ENCODE measurements around the gene PRR3.

The PRR3 gene

DNA sequence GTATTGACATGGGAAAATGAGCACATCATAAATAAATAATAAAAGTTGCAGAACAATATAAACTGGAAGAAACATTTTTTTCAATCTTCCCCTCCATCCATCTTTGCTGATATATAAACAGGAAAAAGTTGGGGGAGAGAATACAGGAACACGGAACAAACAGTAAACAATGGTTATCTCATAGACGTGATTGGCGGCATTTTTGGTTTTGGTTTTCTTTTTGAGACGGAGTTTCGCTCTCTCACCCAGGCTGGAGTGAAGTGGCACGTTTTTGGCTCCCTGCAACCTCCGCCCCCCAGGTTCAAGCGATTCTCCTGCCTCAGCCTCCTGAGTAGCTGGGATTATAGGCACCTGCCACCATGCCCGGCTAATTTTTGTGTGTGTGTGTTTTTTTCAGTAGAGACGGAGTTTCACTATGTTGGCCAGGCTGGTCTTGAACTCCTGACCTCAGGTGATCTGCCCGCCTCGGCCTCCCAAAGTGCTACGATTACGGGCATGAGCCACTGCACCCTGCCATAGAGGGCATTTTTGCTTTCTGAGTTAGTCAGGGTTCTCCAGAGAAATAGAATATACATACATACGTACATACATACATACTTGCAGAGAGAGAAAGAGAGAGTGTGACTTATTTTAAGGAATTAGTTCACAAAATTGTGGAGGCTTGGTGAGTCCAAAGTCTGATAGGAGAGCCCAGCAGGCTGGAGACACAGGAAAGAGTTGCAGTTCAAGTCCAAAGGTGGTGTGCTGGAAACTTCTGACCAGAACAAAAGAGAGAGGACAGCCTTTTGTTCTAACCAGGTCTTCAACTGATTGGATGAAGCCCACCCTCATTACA, 23.4 kb upstream of the PRR3 start:
- no peak overlapping the region for H3K4me3 ChIP-seq (ENCODE audit: low read depth, low read length)
- TF ChIP-seq, protein P1, sequence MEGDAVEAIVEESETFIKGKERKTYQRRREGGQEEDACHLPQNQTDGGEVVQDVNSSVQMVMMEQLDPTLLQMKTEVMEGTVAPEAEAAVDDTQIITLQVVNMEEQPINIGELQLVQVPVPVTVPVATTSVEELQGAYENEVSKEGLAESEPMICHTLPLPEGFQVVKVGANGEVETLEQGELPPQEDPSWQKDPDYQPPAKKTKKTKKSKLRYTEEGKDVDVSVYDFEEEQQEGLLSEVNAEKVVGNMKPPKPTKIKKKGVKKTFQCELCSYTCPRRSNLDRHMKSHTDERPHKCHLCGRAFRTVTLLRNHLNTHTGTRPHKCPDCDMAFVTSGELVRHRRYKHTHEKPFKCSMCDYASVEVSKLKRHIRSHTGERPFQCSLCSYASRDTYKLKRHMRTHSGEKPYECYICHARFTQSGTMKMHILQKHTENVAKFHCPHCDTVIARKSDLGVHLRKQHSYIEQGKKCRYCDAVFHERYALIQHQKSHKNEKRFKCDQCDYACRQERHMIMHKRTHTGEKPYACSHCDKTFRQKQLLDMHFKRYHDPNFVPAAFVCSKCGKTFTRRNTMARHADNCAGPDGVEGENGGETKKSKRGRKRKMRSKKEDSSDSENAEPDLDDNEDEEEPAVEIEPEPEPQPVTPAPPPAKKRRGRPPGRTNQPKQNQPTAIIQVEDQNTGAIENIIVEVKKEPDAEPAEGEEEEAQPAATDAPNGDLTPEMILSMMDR (IDR thresholded peaks at IDR 0.05; ENCODE audit: borderline replicate concordance, insufficient read depth, low read depth, low read length) = no peak

DNA sequence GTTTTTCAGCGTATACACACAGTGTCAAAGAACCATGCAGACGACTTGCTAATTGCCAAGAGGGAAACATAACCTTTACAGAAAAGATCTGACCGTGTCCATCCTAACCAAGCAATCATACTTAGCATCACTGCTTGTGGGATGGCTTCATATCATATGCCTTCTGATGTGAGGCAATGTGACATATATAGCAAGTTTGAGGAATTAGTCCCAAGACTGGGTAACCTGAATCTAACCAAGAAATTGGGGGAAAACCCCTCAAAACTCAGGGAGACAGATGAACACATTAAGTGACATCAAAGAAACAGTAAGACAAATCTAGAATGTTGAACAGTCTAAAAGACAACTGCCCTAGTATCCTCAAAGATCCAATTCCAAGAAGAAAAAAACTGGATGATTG, 19.2 kb upstream of the PRR3 start:
- TF ChIP-seq, protein P1 (IDR thresholded peaks at IDR 0.05; ENCODE audit: borderline replicate concordance, insufficient read depth, low read depth, low read length) = no peak

DNA sequence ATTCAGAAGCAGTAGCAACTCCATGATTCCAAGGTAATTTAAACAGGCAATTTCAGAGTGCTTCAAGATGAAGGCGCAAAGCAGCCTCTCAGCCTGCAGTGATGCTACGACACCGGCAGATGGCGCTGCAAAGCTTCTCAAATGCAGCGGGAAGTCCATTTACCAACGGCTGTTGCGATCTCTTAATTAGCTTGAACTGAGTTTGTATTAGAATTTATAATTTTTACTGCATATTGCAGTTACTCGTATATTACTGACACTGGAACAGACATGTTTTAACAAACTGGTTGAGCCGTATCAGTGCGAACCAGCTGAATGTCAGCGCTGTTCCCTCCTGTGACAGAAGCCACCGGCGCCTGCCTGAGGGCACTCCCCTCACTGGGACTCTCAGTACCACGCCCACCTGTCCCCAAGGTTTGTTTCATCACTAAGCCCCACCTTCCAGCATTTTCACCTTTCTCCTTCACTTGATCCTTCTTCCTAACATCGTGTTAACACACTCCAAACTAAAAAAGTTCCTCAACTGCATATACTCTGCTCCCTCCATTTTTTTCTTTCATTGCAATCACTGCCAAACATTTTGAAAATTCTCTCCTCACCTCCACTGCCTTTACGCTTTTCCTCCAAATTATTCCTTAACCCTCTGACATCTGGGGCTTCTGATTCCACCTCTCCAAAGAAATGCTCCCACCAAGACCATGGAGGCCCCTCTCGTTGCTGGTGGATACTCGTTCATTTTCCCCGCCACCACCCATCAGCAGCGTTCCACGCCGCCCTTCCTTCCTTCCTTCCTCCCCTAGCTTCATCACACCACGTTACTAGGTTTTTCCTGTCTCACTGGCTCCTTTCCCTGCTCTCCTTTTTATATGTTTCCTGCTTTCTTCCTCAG, 15.3 kb upstream of the PRR3 start:
- TF ChIP-seq, protein P1 (IDR thresholded peaks at IDR 0.05; ENCODE audit: borderline replicate concordance, insufficient read depth, low read depth, low read length) = peak; percentile 93
- no peak overlapping the region for H3K4me3 ChIP-seq (ENCODE audit: low read depth, low read length)

More for the DNA sequence above, 19.2 kb upstream of the PRR3 start:
- H3K4me3 ChIP-seq (ENCODE audit: low read depth, low read length) = no peak overlapping the region

DNA sequence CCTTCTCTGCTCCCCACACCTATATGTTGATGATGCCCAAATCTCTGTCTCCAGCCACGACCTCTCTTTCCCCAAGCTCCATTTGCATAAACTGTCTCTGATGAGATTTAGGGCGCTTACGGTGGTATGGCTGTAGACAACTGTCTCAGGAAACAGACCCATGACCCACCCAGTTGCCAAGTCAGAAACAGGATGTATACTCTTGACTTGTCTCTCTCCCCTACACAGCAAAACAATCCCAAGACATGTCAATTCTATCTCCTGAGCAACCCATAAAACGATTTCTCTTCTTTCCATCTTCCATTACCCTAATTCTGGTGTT, 14.7 kb upstream of the PRR3 start:
- no peak overlapping the region for H3K4me3 ChIP-seq (ENCODE audit: low read depth, low read length)
- TF ChIP-seq, protein P1 (IDR thresholded peaks at IDR 0.05; ENCODE audit: borderline replicate concordance, insufficient read depth, low read depth, low read length) = no peak

DNA sequence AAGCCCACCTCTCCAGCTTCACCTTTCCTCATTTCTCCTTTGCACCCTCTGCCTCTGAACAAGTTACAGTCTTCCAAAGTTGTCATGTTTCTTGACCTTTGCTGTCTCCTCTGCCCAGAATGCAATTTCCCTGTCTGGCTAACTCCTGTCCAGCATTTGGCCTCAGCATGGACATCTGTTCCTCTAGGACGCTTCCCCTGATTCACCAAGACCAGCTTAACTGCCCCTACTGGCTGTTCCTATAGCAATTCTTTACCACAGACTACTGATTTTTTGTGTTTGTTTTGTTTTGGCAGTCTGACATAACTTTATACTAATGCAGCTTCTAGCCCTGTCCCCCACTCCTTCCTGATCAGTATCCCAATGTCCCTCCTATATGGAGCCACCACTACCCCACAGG, 14.2 kb upstream of the PRR3 start:
- no peak overlapping the region for H3K4me3 ChIP-seq (ENCODE audit: low read depth, low read length)
- TF ChIP-seq, protein P1 (IDR thresholded peaks at IDR 0.05; ENCODE audit: borderline replicate concordance, insufficient read depth, low read depth, low read length) = no peak

DNA sequence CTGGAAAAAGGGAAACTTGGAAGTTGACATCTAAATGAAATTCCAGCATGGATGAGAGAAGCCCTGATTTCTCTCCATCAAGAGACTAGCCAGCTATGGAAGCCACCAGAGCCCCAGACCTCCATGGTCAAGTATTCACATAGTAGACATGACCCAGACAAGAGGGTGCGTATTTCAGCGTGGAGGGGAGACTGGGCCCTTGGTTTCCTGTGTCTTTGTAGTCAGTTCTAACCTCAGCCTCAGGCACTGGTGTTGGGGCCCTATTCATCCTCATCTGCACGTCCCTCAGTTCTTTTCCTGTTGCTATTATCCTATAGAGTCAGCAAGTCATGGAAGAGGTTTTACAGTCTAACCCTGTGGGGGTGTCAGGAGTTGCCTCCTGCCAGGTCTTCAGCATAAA, 13.3 kb upstream of the PRR3 start:
- no peak overlapping the region for H3K4me3 ChIP-seq (ENCODE audit: low read depth, low read length)
- TF ChIP-seq, protein P1 (IDR thresholded peaks at IDR 0.05; ENCODE audit: borderline replicate concordance, insufficient read depth, low read depth, low read length) = no peak

Measured in GM12875 (cell line).